GM12878 (cell line): ENCODE data around the gene CCDC136. TPM values are rescaled to one million over a fixed set of nuclear protein-coding genes. Genes with fewer than 3 reads are reported as not detected.

Experiments
- ATAC-seq: fragments of 200-7000 bp; cut with Tn5 transposase; 3 replicates; pipeline ENCODE4 v1.9.1; 2020; ENCODE audit warnings: mild to moderate bottlenecking, moderate library complexity
- BruUV-seq: library from RNA; stranded (reverse); fragments of 400-500 nt; replicated peaks from 2 replicates; lab custom pipeline; 2021; lab: Mats Ljungman, UMichigan
- CTCF ChIA-PET: fragments of 300-600 bp; sonication (Branson Sonifier 250); formaldehyde crosslinking; extraction: SDS; loops from one replicate; lab custom pipeline; 2021; ENCODE audit warnings: inconsistent platforms; lab: Yijun Ruan, JAX
- POLR2A ChIA-PET: fragments of 350-600 bp; formaldehyde crosslinking; extraction: SDS; loops from one replicate; lab custom pipeline; 2021; ENCODE audit warnings: inconsistent platforms; lab: Charles Lee
- RAD21 ChIA-PET: fragments of 300-600 bp; sonication (Branson Sonifier 250); formaldehyde crosslinking; loops from one replicate; lab custom pipeline; 2023; ENCODE audit warnings: antibody characterized with exemption; ENCODE audit not compliant: unreplicated experiment; lab: Charles Lee
- SMC1A ChIA-PET: fragments of 300-600 bp; sonication (Branson Sonifier 250); formaldehyde crosslinking; loops from one replicate; lab custom pipeline; 2023; ENCODE audit not compliant: unreplicated experiment, uncharacterized antibody; lab: Charles Lee
- DNase-seq: peaks from one replicate; pipeline ENCODE4 v3.0.0-alpha.2; 2011; ENCODE audit warnings: low read depth, low spot score
- FAIRE-seq: peaks from 3 replicates; lab custom pipeline; 2011; peaks lifted over from hg19 to GRCh38; lab: Jason Lieb, UNC
- H2AFZ ChIP-seq: 2 replicates; pipeline ENCODE4 v1.6.0; 2011; ENCODE audit warnings: low read depth, low read length, control low read depth; ENCODE audit not compliant: control insufficient read depth
- H3K27ac ChIP-seq: 2 replicates; pipeline ENCODE4 v1.5.1; 2011; ENCODE audit warnings: control low read depth; ENCODE audit not compliant: control insufficient read depth, insufficient read depth
- H3K27me3 ChIP-seq, 2 experiments: replicated peaks in 1 of 2; 2 replicates each; pipeline versions ENCODE4 v1.6.0 to v1.6.1; 2011; ENCODE audit warnings: low read length in 1 of 2; ENCODE audit not compliant: control insufficient read depth in 2 of 2, insufficient read depth in 2 of 2
- H3K36me3 ChIP-seq, 2 experiments: 2 replicates each; pipeline ENCODE4 v1.5.1; 2011; ENCODE audit warnings: low read length in 1 of 2; ENCODE audit not compliant: control insufficient read depth in 2 of 2, insufficient read depth in 2 of 2
- H3K4me1 ChIP-seq: 2 replicates; pipeline ENCODE4 v1.6.1; 2011; ENCODE audit warnings: mild to moderate bottlenecking, low read length, moderate library complexity, mixed read lengths; ENCODE audit not compliant: control insufficient read depth, insufficient read depth
- H3K4me2 ChIP-seq: 2 replicates; pipeline ENCODE4 v1.6.0; 2011; ENCODE audit warnings: control low read depth; ENCODE audit not compliant: control insufficient read depth, insufficient read depth
- H3K4me3 ChIP-seq: fragments of 200-600 bp; sonication (generic); 2 replicates; pipeline ENCODE4 v1.5.1; 2016
- H3K79me2 ChIP-seq: 2 replicates; pipeline ENCODE4 v1.6.0; 2011; ENCODE audit warnings: low read length; ENCODE audit not compliant: control insufficient read depth, insufficient read depth
- H3K9ac ChIP-seq: 2 replicates; pipeline ENCODE4 v1.8.0; 2011; ENCODE audit warnings: low read length, control low read depth, mixed read lengths; ENCODE audit not compliant: control insufficient read depth, insufficient read depth
- H3K9me3 ChIP-seq: replicated peaks from 3 replicates; pipeline ENCODE4 v1.5.1; 2011; ENCODE audit warnings: mild to moderate bottlenecking, low read length; ENCODE audit not compliant: control insufficient read depth, insufficient read depth
- H4K20me1 ChIP-seq: 2 replicates; pipeline ENCODE4 v1.6.0; 2011; ENCODE audit not compliant: control insufficient read depth, insufficient read depth
- HDGF ChIP-seq: fragments of 450-650 bp; IDR thresholded peaks from 2 replicates; pipeline ENCODE4 v1.6.1; 2016; ENCODE audit warnings: antibody characterized with exemption
- NBN ChIP-seq: fragments of 450-650 bp; IDR thresholded peaks from 2 replicates; pipeline ENCODE4 v1.6.1; 2016
- RAD21 ChIP-seq: IDR thresholded peaks from 2 replicates; pipeline ENCODE4 v1.6.1; 2011; ENCODE audit warnings: mild to moderate bottlenecking, low read depth, low read length, moderate library complexity; ENCODE audit not compliant: insufficient read depth
- YBX1 ChIP-seq: fragments of 450-650 bp; IDR thresholded peaks from 2 replicates; pipeline ENCODE4 v1.6.1; 2016; ENCODE audit warnings: antibody characterized with exemption
- ZNF274 ChIP-seq: IDR thresholded peaks from one replicate; pipeline ENCODE4 v1.8.0; 2011; ENCODE audit not compliant: insufficient read length, insufficient read depth
- WGBS: methylation state at CpG from one replicate; pipeline ENCODE4 v1.1.6; 2016; ENCODE audit warnings: low lambda C conversion rate; ENCODE audit not compliant: insufficient replicate concordance, insufficient coverage; ENCODE audit errors: missing lambda C conversion rate; 5-methylcytosine and 5-hydroxymethylcytosine counted together
- in situ Hi-C: fragments of 300-500 bp; cut with MboI; formaldehyde crosslinking; loops from 9 replicates; pipeline ENCODE4 v1.14.3; 2018; ENCODE audit warnings: mixed read lengths
- intact Hi-C: fragments of 100-400 bp; cut with micrococcal nuclease; formaldehyde crosslinking; loops from one replicate; pipeline ENCODE4 v1.14.2; 2022; ENCODE audit not compliant: unreplicated experiment
- polyA plus RNA-seq, 11 experiments: library from polyadenylated mRNA; depleted of rRNA in 4 of 11; unstranded in 6 of 11; stranded (reverse) in 5 of 11; fragments of >200 nt; fragmentation: Nextera tagmentation in 4 of 11; fragmentation: Illumina TruSeq in 1 of 11; extraction: Ambion mirVana in 4 of 11; extraction: Trizol in 1 of 11; gene quantifications; 1 replicate in 1 of 11; 2 replicates in 10 of 11; pipeline versions ENCODE4 v1.2.1 to v1.2.3, GENCODE V29; 2011 to 2016; ENCODE audit warnings: inconsistent platforms in 2 of 11, missing spikeins in 2 of 11, low read depth in 1 of 11
- total RNA-seq, 4 experiments: library from RNA; depleted of rRNA in 3 of 4; stranded (reverse); fragments of >200 nt in 3 of 4; fragmentation: Illumina TruSeq in 1 of 4; extraction: Trizol in 1 of 4; gene quantifications; 2 replicates each; pipeline versions ENCODE4 v1.2.1 to v1.2.3, GENCODE V29; 2013 to 2021
- TF ChIP-seq, protein P1 (sequence below): IDR thresholded peaks from 2 replicates; pipeline ENCODE4 v1.6.1; 2011; ENCODE audit warnings: borderline replicate concordance, low read depth, mild to moderate bottlenecking, moderate library complexity, mixed read lengths, low read length; ENCODE audit not compliant: insufficient read depth; ENCODE audit errors: extremely low read length
- TF ChIP-seq, protein P2 (sequence below): fragments of 450-650 bp; IDR thresholded peaks from 2 replicates; pipeline ENCODE4 v1.6.1; 2016; ENCODE audit warnings: mild to moderate bottlenecking, moderate library complexity, borderline replicate concordance
- TF ChIP-seq, protein P3 (sequence below): IDR thresholded peaks from 2 replicates; pipeline ENCODE4 v1.6.1; 2011; ENCODE audit warnings: borderline replicate concordance, low read depth, mild to moderate bottlenecking, moderate library complexity, low read length; ENCODE audit not compliant: insufficient read depth, poor library complexity, severe bottlenecking

CCDC136 gene
- total and polyA plus RNA-seq, 10 of the 15 experiments (the other 5 are each of a cell fraction or from before 2014, with no cell fraction given) = 0.32 to 4.8 (median 1.5) TPM

DNA sequence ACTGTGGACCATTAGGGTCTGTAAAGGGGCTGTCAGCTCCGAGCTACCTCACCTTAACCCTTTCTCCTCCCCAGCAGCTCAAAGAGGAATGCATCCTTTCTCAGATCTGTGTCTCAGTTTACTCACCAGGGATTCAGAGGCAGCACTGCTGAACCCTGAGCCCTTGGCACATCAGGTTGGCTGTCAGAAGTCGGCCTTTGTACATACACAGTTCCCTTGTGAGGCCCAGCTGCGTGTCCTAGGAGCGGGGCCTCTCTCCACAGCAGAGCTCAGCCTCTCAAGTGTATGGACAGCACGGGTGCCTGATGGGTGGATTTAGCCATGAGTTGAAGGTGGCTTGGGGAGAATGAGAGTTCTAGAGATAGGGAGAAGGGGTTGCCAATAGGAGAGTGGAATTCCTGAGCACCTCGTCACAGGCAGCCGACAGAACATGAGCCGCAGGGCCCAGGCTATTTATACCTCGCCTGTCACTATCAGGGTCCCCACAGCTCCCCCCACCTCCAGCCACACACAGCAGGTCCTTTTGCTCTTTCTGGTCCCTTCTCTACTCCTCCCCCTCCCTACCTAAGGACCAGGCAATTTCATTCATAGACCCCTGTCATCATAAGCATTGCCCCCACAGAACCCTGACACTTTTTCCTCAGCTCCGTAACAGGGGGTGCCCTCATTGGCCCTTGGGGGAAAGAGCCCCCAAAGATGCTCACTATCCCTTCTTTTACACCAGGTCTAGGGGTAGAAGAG, 36.4 kb downstream of the CCDC136 start:
- H3K27me3 ChIP-seq = peaks cover 15 to 17% of the 10 kb centered on the region in 2 experiments
- WGBS = 39% methylated on average over 10 of the region's 10 CpGs
- DNase-seq (no peak), FAIRE-seq (no peak), ATAC-seq (no peak)
- TF ChIP-seq RAD21 (no peak), YBX1 (no peak), HDGF (no peak)
- intact Hi-C loops (no loop called here), in situ Hi-C loops (no loop called here)
- SMC1A ChIA-PET = no interaction called here
- no peaks in the 10 kb centered on the region for H3K9me3 ChIP-seq
- no peaks in the 10 kb centered on the region for H3K36me3 ChIP-seq
- POLR2A ChIA-PET = interaction anchor here (0.7 kb wide), 1 partner anchor 45 kb away, joined by 4 read pairs; no protein-coding TSS in a partner anchor
- H3K4me2 ChIP-seq = no peak overlapping the region
- H3K27ac ChIP-seq = no peak overlapping the region
- peaks cover 8% of the 10 kb centered on the region for H3K4me1 ChIP-seq
- H3K79me2 ChIP-seq = no peaks in the 10 kb centered on the region
- no peaks in the 10 kb centered on the region for H4K20me1 ChIP-seq
- no peak overlapping the region for H3K9ac ChIP-seq
- no peak overlapping the region for H2AFZ ChIP-seq
- no peak overlapping the region for H3K4me3 ChIP-seq
- CTCF ChIA-PET = no interaction called here
- RAD21 ChIA-PET = no interaction called here
- no TSS peak for BruUV-seq

DNA sequence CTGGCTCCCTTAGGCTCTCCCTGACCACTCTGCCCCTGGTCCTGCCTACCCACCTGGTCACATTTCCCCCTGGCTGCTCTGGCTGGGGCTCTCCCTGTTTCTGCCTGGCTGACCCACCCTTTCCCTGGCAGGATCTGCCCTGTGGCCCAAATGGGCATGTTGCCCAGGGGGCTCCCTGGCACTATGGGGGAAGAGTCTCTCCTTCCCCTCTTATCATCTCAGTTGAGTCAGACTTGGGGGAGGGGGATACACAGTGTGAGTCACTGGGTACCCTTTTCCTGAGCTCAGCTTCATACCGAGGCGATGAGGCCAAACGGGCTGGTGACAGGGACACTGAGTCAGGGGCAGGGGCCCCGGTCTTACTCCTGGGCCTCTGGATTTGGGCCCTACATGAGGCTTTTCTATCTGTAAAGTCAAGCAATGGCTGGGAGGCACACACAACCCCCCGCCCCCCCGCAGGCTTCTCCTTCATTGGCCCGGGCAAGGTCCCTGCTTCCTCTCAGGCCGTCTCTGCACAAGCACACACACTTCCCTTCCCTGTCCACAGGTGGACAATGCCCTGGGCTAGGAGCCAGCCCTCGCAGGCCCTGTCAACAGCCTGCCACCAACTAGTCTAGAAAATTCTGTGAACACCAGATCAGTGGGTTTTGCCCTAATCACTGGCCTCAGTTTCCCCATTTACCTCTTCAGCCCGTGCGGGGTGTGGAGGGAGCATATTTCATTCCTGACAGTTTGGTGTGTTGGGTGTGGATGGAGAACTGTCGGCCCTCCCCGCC, 37.8 kb downstream of the CCDC136 start:
- no peaks in the 10 kb centered on the region for H3K36me3 ChIP-seq
- H3K4me3 ChIP-seq = no peak overlapping the region
- no peaks in the 10 kb centered on the region for H4K20me1 ChIP-seq
- intact Hi-C loops = no loop called here
- H3K9ac ChIP-seq = no peak overlapping the region
- RAD21 ChIA-PET = no interaction called here
- ATAC-seq = no peak
- H3K79me2 ChIP-seq = no peaks in the 10 kb centered on the region
- POLR2A ChIA-PET = no interaction called here
- WGBS = 26% methylated on average over 12 of the region's 13 CpGs
- no peak for FAIRE-seq
- H3K9me3 ChIP-seq = no peaks in the 10 kb centered on the region
- CTCF ChIA-PET = no interaction called here
- in situ Hi-C loops = no loop called here
- SMC1A ChIA-PET = no interaction called here
- no peak for DNase-seq
- no peak overlapping the region for H3K4me2 ChIP-seq
- H3K27ac ChIP-seq = no peak overlapping the region
- H2AFZ ChIP-seq = no peak overlapping the region
- H3K27me3 ChIP-seq = peaks cover 15% of the 10 kb centered on the region in 2 experiments
- BruUV-seq = no TSS peak
- H3K4me1 ChIP-seq = peaks cover 8% of the 10 kb centered on the region
- TF ChIP-seq, protein P1, sequence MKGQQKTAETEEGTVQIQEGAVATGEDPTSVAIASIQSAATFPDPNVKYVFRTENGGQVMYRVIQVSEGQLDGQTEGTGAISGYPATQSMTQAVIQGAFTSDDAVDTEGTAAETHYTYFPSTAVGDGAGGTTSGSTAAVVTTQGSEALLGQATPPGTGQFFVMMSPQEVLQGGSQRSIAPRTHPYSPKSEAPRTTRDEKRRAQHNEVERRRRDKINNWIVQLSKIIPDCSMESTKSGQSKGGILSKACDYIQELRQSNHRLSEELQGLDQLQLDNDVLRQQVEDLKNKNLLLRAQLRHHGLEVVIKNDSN = no peak
- TF ChIP-seq, protein P2, sequence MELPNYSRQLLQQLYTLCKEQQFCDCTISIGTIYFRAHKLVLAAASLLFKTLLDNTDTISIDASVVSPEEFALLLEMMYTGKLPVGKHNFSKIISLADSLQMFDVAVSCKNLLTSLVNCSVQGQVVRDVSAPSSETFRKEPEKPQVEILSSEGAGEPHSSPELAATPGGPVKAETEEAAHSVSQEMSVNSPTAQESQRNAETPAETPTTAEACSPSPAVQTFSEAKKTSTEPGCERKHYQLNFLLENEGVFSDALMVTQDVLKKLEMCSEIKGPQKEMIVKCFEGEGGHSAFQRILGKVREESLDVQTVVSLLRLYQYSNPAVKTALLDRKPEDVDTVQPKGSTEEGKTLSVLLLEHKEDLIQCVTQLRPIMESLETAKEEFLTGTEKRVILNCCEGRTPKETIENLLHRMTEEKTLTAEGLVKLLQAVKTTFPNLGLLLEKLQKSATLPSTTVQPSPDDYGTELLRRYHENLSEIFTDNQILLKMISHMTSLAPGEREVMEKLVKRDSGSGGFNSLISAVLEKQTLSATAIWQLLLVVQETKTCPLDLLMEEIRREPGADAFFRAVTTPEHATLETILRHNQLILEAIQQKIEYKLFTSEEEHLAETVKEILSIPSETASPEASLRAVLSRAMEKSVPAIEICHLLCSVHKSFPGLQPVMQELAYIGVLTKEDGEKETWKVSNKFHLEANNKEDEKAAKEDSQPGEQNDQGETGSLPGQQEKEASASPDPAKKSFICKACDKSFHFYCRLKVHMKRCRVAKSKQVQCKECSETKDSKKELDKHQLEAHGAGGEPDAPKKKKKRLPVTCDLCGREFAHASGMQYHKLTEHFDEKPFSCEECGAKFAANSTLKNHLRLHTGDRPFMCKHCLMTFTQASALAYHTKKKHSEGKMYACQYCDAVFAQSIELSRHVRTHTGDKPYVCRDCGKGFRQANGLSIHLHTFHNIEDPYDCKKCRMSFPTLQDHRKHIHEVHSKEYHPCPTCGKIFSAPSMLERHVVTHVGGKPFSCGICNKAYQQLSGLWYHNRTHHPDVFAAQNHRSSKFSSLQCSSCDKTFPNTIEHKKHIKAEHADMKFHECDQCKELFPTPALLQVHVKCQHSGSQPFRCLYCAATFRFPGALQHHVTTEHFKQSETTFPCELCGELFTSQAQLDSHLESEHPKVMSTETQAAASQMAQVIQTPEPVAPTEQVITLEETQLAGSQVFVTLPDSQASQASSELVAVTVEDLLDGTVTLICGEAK = no peak
- no peak for TF ChIP-seq NBN
- TF ChIP-seq ZNF274 = no peak
- TF ChIP-seq, protein P3, sequence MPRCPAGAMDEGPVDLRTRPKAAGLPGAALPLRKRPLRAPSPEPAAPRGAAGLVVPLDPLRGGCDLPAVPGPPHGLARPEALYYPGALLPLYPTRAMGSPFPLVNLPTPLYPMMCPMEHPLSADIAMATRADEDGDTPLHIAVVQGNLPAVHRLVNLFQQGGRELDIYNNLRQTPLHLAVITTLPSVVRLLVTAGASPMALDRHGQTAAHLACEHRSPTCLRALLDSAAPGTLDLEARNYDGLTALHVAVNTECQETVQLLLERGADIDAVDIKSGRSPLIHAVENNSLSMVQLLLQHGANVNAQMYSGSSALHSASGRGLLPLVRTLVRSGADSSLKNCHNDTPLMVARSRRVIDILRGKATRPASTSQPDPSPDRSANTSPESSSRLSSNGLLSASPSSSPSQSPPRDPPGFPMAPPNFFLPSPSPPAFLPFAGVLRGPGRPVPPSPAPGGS = no peak
